Measurements from ENCODE around the gene BCKDHB.
"Not testable (repeated sequence)": the region's sequence is repeated elsewhere in the genome, so short reads cannot be mapped to it uniquely, and the experiment has no call there.

The BCKDHB gene

DNA sequence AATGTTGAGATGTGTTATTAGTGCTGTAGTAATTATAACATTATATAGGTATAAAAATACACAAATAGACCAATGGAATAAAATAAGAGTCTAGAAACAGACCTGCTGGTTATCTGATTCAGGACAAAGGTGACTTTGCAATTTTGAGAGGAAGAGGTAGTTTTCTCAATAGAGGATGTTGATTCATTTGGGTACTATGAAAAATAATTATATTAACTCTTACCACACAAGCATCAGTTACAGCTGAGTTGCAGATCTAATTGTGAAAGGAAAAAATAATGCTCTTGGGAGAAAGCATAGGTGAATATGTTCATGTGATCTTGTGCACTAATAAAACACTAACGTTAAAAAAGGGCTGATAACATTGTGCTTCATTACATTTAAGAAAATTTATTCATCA is 103.0 kb downstream of the BCKDHB start:
- no CpG with 5 or more reads among the region's 1 CpG for WGBS (ENCODE audit: extremely low coverage, insufficient coverage, low lambda C conversion rate)
- Histone ChIP-seq H3K56ac (ENCODE audit: low read length) (no peak overlapping the region), H2AK5ac (ENCODE audit: low read length) (no peak overlapping the region), H4K5ac (ENCODE audit: low read length) (no peak overlapping the region), H3K4me2 (ENCODE audit: low read length) (no peak overlapping the region), H3K79me2 (ENCODE audit: control insufficient read depth, insufficient read depth, low read length) (no peaks in the 10 kb centered on the region), H3K36me3 (ENCODE audit: control insufficient read depth, insufficient read depth, low read length) (no peaks in the 10 kb centered on the region), H2BK120ac (ENCODE audit: low read depth, low read length) (no peak overlapping the region), H3K27ac (ENCODE audit: low read depth, low read length) (no peak overlapping the region), H2BK15ac (replicated peaks; ENCODE audit: low read depth) (no peak overlapping the region), H4K8ac (ENCODE audit: low read depth, low read length) (no peak overlapping the region), H3K18ac (ENCODE audit: low read length) (no peak overlapping the region), H3K27me3 (ENCODE audit: insufficient read depth, low read length, poor library complexity) (no peaks in the 10 kb centered on the region), H3K4me1 (ENCODE audit: control insufficient read depth, low read depth, low read length) (no peaks in the 10 kb centered on the region), H3K23ac (ENCODE audit: low read length) (no peak overlapping the region), H3K4ac (ENCODE audit: low read depth, low read length) (no peak overlapping the region), H3K4me3 (ENCODE audit: low read length) (no peak overlapping the region), H2BK5ac (ENCODE audit: low read length) (no peak overlapping the region), H3K9ac (ENCODE audit: low read length) (no peak overlapping the region), H3K79me1 (ENCODE audit: low read length) (no peaks in the 10 kb centered on the region)
- no peak for DNase-seq

DNA sequence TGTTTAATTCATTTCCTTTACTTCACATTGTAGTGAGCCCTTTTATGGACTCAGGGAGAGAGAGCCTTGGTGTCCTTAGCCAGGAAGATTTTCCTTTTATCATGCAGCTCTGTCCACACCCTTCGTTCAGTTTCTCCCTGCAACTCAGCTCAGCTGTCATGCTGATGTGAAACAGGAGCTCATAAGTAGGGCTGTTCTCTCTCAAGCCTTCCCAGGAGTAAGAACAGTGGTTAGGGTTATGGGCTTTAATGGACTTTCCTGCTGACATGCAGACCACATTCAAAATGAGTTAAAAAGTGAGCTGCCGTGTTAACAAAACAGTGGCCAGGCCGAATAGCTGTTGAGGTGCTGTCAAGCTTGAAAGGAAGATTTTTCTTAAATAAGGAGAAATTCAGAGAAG is 104.1 kb downstream of the BCKDHB start:
- H3K23ac ChIP-seq (ENCODE audit: low read length), result no peak overlapping the region
- H3K18ac ChIP-seq (ENCODE audit: low read length), result no peak overlapping the region
- H3K4me3 ChIP-seq (ENCODE audit: low read length), result no peak overlapping the region
- H2BK5ac ChIP-seq (ENCODE audit: low read length), result no peak overlapping the region
- H3K4ac ChIP-seq (ENCODE audit: low read depth, low read length), result no peak overlapping the region
- no peak overlapping the region for H4K5ac ChIP-seq (ENCODE audit: low read length)
- no peaks in the 10 kb centered on the region for H3K79me2 ChIP-seq (ENCODE audit: control insufficient read depth, insufficient read depth, low read length)
- no peaks in the 10 kb centered on the region for H3K79me1 ChIP-seq (ENCODE audit: low read length)
- DNase-seq, result peak; percentile 54
- H3K27me3 ChIP-seq (ENCODE audit: insufficient read depth, low read length, poor library complexity), result no peaks in the 10 kb centered on the region
- WGBS (ENCODE audit: extremely low coverage, insufficient coverage, low lambda C conversion rate), result no CpG with 5 or more reads among the region's 3 CpGs
- no peak overlapping the region for H2AK5ac ChIP-seq (ENCODE audit: low read length)
- H3K36me3 ChIP-seq (ENCODE audit: control insufficient read depth, insufficient read depth, low read length), result no peaks in the 10 kb centered on the region
- no peak overlapping the region for H3K27ac ChIP-seq (ENCODE audit: low read depth, low read length)
- H3K56ac ChIP-seq (ENCODE audit: low read length), result no peak overlapping the region
- H2BK120ac ChIP-seq (ENCODE audit: low read depth, low read length), result no peak overlapping the region
- no peak overlapping the region for H4K8ac ChIP-seq (ENCODE audit: low read depth, low read length)
- H2BK15ac ChIP-seq (replicated peaks; ENCODE audit: low read depth), result no peak overlapping the region
- H3K4me1 ChIP-seq (ENCODE audit: control insufficient read depth, low read depth, low read length), result no peaks in the 10 kb centered on the region
- no peak overlapping the region for H3K9ac ChIP-seq (ENCODE audit: low read length)
- H3K4me2 ChIP-seq (ENCODE audit: low read length), result no peak overlapping the region

DNA sequence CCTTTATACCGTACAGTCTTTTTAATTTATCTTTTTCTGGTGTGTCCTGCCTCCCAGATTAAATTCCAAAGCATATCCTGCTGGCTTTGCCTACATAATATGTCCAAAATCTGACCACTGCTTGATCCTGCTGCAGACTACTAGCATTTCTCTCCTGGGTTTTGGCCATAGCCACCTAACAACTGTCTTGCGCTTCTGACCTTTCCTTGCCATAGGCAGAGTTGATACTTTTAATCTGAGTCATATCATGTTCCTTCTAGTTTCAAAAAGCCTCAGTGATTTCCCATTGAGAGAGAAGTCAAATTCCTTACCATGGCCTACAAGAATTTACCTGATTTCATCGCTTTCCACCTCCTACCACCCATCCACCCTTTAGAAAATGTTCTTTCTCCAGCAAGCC is 104.8 kb downstream of the BCKDHB start:
- H3K18ac ChIP-seq (ENCODE audit: low read length), result no peak overlapping the region

DNA sequence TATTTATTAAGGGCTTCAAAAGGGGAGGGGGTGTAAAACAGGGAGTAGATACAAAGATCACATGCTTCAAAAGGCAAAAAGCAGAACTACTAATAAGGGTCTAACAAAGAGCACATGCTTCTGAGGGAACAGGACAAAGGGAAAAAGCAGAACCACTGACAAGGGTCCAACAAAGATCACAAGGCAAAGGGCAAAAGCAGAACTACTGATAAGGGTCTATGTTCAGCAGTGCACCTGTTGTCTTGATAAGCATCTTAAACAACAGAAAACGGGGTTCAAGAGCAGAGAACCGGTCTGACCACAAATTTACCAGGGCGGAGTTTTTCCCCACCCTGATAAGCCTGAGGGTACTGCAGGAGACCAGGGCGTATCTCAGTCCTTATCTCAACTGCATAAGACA is 105.4 kb downstream of the BCKDHB start:
- not testable (repeated sequence) for H2AK5ac ChIP-seq (ENCODE audit: low read length); H3K56ac ChIP-seq (ENCODE audit: low read length); H3K36me3 ChIP-seq (ENCODE audit: control insufficient read depth, insufficient read depth, low read length); H4K5ac ChIP-seq (ENCODE audit: low read length); H3K27ac ChIP-seq (ENCODE audit: low read depth, low read length); DNase-seq; H3K27me3 ChIP-seq (ENCODE audit: insufficient read depth, low read length, poor library complexity); H3K4me3 ChIP-seq (ENCODE audit: low read length); H3K79me1 ChIP-seq (ENCODE audit: low read length); H3K79me2 ChIP-seq (ENCODE audit: control insufficient read depth, insufficient read depth, low read length); H2BK120ac ChIP-seq (ENCODE audit: low read depth, low read length); H2BK5ac ChIP-seq (ENCODE audit: low read length); H3K4me2 ChIP-seq (ENCODE audit: low read length); H3K4ac ChIP-seq (ENCODE audit: low read depth, low read length); H3K23ac ChIP-seq (ENCODE audit: low read length); H3K4me1 ChIP-seq (ENCODE audit: control insufficient read depth, low read depth, low read length); H3K18ac ChIP-seq (ENCODE audit: low read length); H2BK15ac ChIP-seq (replicated peaks; ENCODE audit: low read depth); H3K9ac ChIP-seq (ENCODE audit: low read length); H4K8ac ChIP-seq (ENCODE audit: low read depth, low read length)
- WGBS (ENCODE audit: extremely low coverage, insufficient coverage, low lambda C conversion rate), result no CpG with 5 or more reads among the region's 4 CpGs

More for the DNA sequence above, 104.8 kb downstream of the BCKDHB start:
- no peak overlapping the region for H4K8ac ChIP-seq (ENCODE audit: low read depth, low read length)
- H2AK5ac ChIP-seq (ENCODE audit: low read length), result no peak overlapping the region
- no CpG with 5 or more reads among the region's 3 CpGs for WGBS (ENCODE audit: extremely low coverage, insufficient coverage, low lambda C conversion rate)
- H2BK5ac ChIP-seq (ENCODE audit: low read length), result no peak overlapping the region
- H3K23ac ChIP-seq (ENCODE audit: low read length), result no peak overlapping the region
- no peaks in the 10 kb centered on the region for H3K4me1 ChIP-seq (ENCODE audit: control insufficient read depth, low read depth, low read length)
- no peak overlapping the region for H2BK120ac ChIP-seq (ENCODE audit: low read depth, low read length)
- no peak overlapping the region for H3K27ac ChIP-seq (ENCODE audit: low read depth, low read length)
- no peaks in the 10 kb centered on the region for H3K27me3 ChIP-seq (ENCODE audit: insufficient read depth, low read length, poor library complexity)
- H3K9ac ChIP-seq (ENCODE audit: low read length), result no peak overlapping the region
- H3K4me2 ChIP-seq (ENCODE audit: low read length), result no peak overlapping the region
- H3K4me3 ChIP-seq (ENCODE audit: low read length), result no peak overlapping the region
- no peak overlapping the region for H4K5ac ChIP-seq (ENCODE audit: low read length)
- H3K4ac ChIP-seq (ENCODE audit: low read depth, low read length), result no peak overlapping the region
- no peaks in the 10 kb centered on the region for H3K79me2 ChIP-seq (ENCODE audit: control insufficient read depth, insufficient read depth, low read length)
- H3K56ac ChIP-seq (ENCODE audit: low read length), result no peak overlapping the region
- H3K79me1 ChIP-seq (ENCODE audit: low read length), result no peaks in the 10 kb centered on the region
- no peaks in the 10 kb centered on the region for H3K36me3 ChIP-seq (ENCODE audit: control insufficient read depth, insufficient read depth, low read length)
- DNase-seq, result no peak
- peak overlapping the region; percentile 57 for H2BK15ac ChIP-seq (replicated peaks; ENCODE audit: low read depth)

DNA sequence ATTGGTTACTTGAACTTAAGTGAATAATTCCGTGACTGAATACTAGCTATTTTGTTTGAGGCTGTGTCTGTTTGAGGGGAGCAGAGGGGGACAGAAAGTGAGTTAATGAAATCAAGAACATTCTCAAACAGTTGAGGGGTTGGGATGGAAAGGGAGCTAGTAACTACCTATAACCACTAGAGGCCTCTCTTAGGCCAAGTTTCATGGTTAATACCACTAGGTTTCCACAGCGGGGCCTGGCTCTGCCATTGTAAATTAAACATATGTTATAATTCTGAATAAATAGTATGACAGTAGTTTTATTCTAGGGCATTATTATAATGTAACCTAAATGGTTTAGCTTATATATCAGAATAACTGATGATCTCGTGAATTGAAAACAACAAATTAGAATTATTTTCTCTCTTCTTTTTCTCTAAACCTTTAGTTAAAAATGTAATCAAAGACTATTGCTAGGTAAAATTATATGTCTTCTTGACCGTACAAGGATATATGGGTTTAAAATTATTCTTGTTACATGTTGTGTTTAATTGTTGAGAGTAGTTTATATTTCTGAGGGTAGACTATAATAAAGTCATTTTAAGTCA is 108.1 kb downstream of the BCKDHB start:
- no peak overlapping the region for H3K18ac ChIP-seq (ENCODE audit: low read length)
- no peak overlapping the region for H2BK15ac ChIP-seq (replicated peaks; ENCODE audit: low read depth)
- H3K27me3 ChIP-seq (ENCODE audit: insufficient read depth, low read length, poor library complexity), result no peaks in the 10 kb centered on the region
- no peaks in the 10 kb centered on the region for H3K4me1 ChIP-seq (ENCODE audit: control insufficient read depth, low read depth, low read length)
- no peaks in the 10 kb centered on the region for H3K79me2 ChIP-seq (ENCODE audit: control insufficient read depth, insufficient read depth, low read length)
- H2BK120ac ChIP-seq (ENCODE audit: low read depth, low read length), result no peak overlapping the region
- H4K8ac ChIP-seq (ENCODE audit: low read depth, low read length), result no peak overlapping the region
- no peak overlapping the region for H2AK5ac ChIP-seq (ENCODE audit: low read length)
- no peak overlapping the region for H3K9ac ChIP-seq (ENCODE audit: low read length)
- WGBS (ENCODE audit: extremely low coverage, insufficient coverage, low lambda C conversion rate), result 100% methylated on average over 1 of the region's 4 CpGs
- no peak overlapping the region for H4K5ac ChIP-seq (ENCODE audit: low read length)
- H2BK5ac ChIP-seq (ENCODE audit: low read length), result no peak overlapping the region
- no peak overlapping the region for H3K4me3 ChIP-seq (ENCODE audit: low read length)
- no peak overlapping the region for H3K4me2 ChIP-seq (ENCODE audit: low read length)
- H3K36me3 ChIP-seq (ENCODE audit: control insufficient read depth, insufficient read depth, low read length), result no peaks in the 10 kb centered on the region
- H3K79me1 ChIP-seq (ENCODE audit: low read length), result no peaks in the 10 kb centered on the region
- no peak overlapping the region for H3K56ac ChIP-seq (ENCODE audit: low read length)
- peak; percentile 62 for DNase-seq
- H3K27ac ChIP-seq (ENCODE audit: low read depth, low read length), result no peak overlapping the region
- no peak overlapping the region for H3K23ac ChIP-seq (ENCODE audit: low read length)
- H3K4ac ChIP-seq (ENCODE audit: low read depth, low read length), result no peak overlapping the region

DNA sequence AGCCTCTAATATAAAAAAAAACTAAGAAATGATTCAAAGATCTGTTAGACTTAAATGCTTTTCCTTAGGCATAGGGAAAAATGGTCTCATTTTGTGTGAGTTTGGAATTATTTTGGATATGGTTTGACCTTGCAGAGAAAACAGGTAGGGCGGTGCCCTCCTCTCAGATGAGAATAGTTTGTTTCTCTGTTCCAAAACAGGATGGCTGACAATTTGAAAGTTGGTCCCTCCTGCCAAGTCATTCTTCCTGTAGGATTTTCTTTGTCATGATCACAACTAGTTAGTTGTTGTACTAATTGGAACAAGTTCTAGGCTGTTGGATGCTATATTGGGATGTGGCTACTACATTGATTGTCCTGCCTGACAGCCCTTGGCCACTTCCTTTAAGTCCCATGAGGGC is 108.6 kb downstream of the BCKDHB start:
- no peak overlapping the region for H3K18ac ChIP-seq (ENCODE audit: low read length)
- no peaks in the 10 kb centered on the region for H3K4me1 ChIP-seq (ENCODE audit: control insufficient read depth, low read depth, low read length)
- no peaks in the 10 kb centered on the region for H3K27me3 ChIP-seq (ENCODE audit: insufficient read depth, low read length, poor library complexity)
- H3K27ac ChIP-seq (ENCODE audit: low read depth, low read length), result no peak overlapping the region
- no CpG with 5 or more reads among the region's 1 CpG for WGBS (ENCODE audit: extremely low coverage, insufficient coverage, low lambda C conversion rate)
- H3K23ac ChIP-seq (ENCODE audit: low read length), result no peak overlapping the region
- H3K9ac ChIP-seq (ENCODE audit: low read length), result no peak overlapping the region
- H3K36me3 ChIP-seq (ENCODE audit: control insufficient read depth, insufficient read depth, low read length), result no peaks in the 10 kb centered on the region
- no peak overlapping the region for H3K4me2 ChIP-seq (ENCODE audit: low read length)
- H2BK15ac ChIP-seq (replicated peaks; ENCODE audit: low read depth), result no peak overlapping the region
- H3K56ac ChIP-seq (ENCODE audit: low read length), result no peak overlapping the region
- no peak overlapping the region for H2AK5ac ChIP-seq (ENCODE audit: low read length)
- H3K79me1 ChIP-seq (ENCODE audit: low read length), result no peaks in the 10 kb centered on the region
- no peak overlapping the region for H4K8ac ChIP-seq (ENCODE audit: low read depth, low read length)
- no peak overlapping the region for H2BK120ac ChIP-seq (ENCODE audit: low read depth, low read length)
- H3K79me2 ChIP-seq (ENCODE audit: control insufficient read depth, insufficient read depth, low read length), result no peaks in the 10 kb centered on the region
- no peak overlapping the region for H3K4me3 ChIP-seq (ENCODE audit: low read length)
- no peak overlapping the region for H4K5ac ChIP-seq (ENCODE audit: low read length)
- peak overlapping the region; percentile 36 for H3K4ac ChIP-seq (ENCODE audit: low read depth, low read length)
- H2BK5ac ChIP-seq (ENCODE audit: low read length), result no peak overlapping the region
- DNase-seq, result no peak

All from mesendoderm (in vitro differentiated cells).